Activated T-helper 1 cell treated with Interleukin-2 at 50 U/mL for 16 hours (primary cell): ENCODE data around the gene ARID1B.

Experiments used
- DNase-seq: peaks from one replicate; pipeline ENCODE4 v3.0.0-alpha.2; 2020; ENCODE audit warnings: low read depth

The ARID1B gene

DNA sequence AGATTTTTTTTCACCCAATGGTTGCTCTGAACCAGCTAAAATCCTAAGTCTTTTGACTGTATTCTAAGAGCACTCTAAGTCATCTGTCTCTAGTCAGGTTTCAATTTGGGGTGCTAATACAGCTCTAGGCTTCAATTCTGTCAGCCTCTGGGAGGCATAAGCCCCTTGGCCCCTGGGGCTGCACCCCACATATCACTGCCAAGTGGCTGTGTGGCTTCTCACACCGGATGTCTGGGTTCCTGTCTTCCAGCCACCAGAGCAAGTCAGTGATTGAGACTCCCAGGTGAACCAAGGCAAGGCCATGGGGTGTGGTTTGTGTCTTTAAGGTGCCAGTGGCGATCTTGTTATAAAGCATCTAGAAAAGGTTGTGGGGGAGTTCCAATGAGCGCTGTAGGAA, 409.6 kb downstream of the ARID1B start:
- no peak for DNase-seq

- no peak for DNase-seq
Measured at GRCh38 chr6:157187182-157188083, 410.3 kb downstream of the ARID1B start.

- no peak for DNase-seq
Measured at GRCh38 chr6:157188213-157188612, 411.0 kb downstream of the ARID1B start.

DNA sequence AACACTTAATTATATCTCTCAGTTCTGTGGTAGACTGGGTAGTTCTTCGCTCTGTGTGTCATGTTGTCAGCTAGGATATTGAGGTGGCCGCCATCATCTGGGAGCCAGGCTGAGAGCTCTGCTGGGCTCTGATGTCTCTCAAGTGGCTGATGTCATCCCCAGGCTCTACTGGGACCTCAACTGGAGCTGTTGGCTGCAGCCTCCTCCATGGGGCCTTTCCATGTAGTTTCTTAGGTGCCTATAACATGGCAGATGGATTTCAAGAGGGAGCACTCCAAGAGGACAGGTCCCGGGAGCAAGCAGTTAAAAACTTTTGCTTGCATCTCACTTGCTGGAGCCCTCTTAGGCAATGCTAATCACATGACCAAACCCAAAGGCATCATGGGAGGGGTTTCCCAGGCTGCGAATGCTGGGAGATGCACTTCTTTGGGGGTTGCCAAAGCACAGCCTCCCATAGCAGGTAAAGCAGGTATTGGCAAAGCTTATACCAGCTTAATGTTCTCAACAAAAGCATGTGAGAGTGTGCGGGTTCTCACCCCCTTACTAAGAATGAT, 416.3 kb downstream of the ARID1B start:
- DNase-seq, result no peak

DNA sequence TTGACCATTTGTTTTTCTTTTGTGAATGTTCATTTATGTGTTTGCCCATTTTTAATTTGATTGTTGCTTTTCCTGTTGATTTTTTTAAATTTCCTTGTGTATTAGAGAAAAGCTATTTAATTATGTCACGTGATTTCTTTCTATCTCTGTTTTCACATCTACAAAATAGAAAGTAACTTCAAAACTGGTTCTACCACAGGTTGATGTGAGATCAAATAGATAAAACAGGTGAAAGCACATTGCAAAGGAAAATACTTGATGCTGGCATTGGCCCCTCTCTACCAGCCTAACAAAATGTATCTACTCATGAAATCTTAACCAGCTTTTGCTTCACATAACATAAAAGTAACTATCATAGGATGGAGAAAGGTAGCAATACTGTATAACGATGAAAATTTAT, 416.9 kb downstream of the ARID1B start:
- DNase-seq, result no peak

- DNase-seq, result no peak
Measured at GRCh38 chr6:157194643-157195042, 417.5 kb downstream of the ARID1B start.

GRCh38 chr6:157196391-157196790, 419.2 kb downstream of the ARID1B start:
- no peak for DNase-seq

DNA sequence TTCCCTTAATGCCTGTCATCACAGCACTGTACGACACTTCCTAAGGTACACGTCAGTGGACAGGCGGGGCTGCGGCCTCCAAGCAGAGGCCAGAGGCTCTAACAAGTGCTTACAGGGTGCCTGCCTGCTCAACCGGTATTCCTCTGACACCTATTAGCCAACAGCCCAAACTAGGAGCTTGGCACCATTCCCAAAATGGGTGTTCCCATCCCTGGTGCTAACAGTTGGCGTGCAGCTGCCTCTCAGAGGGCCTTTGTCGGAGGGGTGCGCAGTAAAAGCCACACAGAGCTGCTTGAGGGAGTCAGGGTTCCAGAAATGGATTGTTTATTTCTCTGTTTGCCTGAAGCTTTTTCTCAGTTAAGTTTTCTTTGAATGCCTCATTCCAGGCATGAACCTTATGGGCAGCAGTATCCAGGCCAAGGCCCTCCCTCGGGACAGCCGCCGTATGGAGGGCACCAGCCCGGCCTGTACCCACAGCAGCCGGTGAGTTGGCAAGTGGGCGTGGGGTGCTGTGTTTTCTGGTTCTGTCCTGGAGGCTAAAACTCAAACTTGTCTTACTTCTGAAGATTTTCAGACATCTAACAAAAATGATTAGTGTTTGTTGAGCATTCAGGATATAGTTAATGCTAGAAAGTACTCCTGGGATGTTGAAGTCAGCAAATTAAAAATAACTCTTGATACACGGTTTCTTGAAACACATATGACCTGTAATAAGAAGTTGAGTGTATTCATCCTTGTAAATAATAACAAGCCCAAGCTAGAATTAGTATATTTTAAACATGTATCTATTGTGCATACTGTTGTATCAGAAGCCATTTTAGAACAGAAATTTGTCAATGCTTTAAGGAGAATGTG, 421.5 kb downstream of the ARID1B start:
- DNase-seq, result no peak

- no peak for DNase-seq
Measured at GRCh38 chr6:157200117-157200516, 422.9 kb downstream of the ARID1B start.

DNA sequence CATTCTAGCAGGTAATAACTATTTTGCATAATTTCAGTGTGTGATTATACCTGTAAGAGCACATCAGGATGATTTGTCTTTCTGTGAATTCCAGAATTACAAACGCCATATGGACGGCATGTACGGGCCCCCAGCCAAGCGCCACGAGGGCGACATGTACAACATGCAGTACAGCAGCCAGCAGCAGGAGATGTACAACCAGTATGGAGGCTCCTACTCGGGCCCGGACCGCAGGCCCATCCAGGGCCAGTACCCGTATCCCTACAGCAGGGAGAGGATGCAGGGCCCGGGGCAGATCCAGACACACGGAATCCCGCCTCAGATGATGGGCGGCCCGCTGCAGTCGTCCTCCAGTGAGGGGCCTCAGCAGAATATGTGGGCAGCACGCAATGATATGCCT, 423.4 kb downstream of the ARID1B start:
- no peak for DNase-seq

DNA sequence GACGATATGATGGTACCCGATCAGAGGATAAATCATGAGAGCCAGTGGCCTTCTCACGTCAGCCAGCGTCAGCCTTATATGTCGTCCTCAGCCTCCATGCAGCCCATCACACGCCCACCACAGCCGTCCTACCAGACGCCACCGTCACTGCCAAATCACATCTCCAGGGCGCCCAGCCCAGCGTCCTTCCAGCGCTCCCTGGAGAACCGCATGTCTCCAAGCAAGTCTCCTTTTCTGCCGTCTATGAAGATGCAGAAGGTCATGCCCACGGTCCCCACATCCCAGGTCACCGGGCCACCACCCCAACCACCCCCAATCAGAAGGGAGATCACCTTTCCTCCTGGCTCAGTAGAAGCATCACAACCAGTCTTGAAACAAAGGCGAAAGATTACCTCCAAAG, 423.9 kb downstream of the ARID1B start:
- DNase-seq, result no peak

GRCh38 chr6:157203312-157203744, 426.1 kb downstream of the ARID1B start:
- DNase-seq, result no peak

GRCh38 chr6:157203764-157204163, 426.6 kb downstream of the ARID1B start:
- DNase-seq, result no peak

- no peak for DNase-seq
Measured at GRCh38 chr6:157205473-157206358, 428.5 kb downstream of the ARID1B start.

DNA sequence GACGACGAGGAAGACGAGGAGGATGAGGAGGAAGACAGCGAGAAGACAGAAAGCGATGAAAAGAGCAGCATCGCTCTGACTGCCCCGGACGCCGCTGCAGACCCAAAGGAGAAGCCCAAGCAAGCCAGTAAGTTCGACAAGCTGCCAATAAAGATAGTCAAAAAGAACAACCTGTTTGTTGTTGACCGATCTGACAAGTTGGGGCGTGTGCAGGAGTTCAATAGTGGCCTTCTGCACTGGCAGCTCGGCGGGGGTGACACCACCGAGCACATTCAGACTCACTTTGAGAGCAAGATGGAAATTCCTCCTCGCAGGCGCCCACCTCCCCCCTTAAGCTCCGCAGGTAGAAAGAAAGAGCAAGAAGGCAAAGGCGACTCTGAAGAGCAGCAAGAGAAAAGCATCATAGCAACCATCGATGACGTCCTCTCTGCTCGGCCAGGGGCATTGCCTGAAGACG, 429.2 kb downstream of the ARID1B start:
- no peak for DNase-seq

- no peak for DNase-seq
Measured at GRCh38 chr6:157207521-157208076, 430.4 kb downstream of the ARID1B start.

- no peak for DNase-seq
Measured at GRCh38 chr6:157209865-157210530, 432.8 kb downstream of the ARID1B start.

GRCh38 chr6:157210954-157211353, 433.8 kb downstream of the ARID1B start:
- no peak for DNase-seq

GRCh38 chr6:157211603-157212455, 434.7 kb downstream of the ARID1B start:
- no peak for DNase-seq

GRCh38 chr6:157213426-157213825, 436.2 kb downstream of the ARID1B start:
- DNase-seq, result no peak
